ENCODE results near the gene CRISP2.

The CRISP2 gene

GRCh38 chr6:49646942-49647341 lies 66.4 kb downstream of the CRISP2 start:
- no peak for DNase-seq (ENCODE audit: low read depth)
- H3K4me3 ChIP-seq (ENCODE audit: low read length): no peak overlapping the region
- no peak for TF ChIP-seq CTCF (conservative IDR thresholded peaks at IDR 0.05; ENCODE audit: low read length)

GRCh38 chr6:49646130-49646824 lies 67.1 kb downstream of the CRISP2 start:
- DNase-seq (ENCODE audit: low read depth): no peak
- TF ChIP-seq CTCF (conservative IDR thresholded peaks at IDR 0.05; ENCODE audit: low read length): no peak
- no peak overlapping the region for H3K4me3 ChIP-seq (ENCODE audit: low read length)

GRCh38 chr6:49645139-49645538 lies 68.2 kb downstream of the CRISP2 start:
- no peak overlapping the region for H3K4me3 ChIP-seq (ENCODE audit: low read length)
- TF ChIP-seq CTCF (conservative IDR thresholded peaks at IDR 0.05; ENCODE audit: low read length): no peak
- DNase-seq (ENCODE audit: low read depth): no peak
